HG03521 (cell line): ENCODE data around the gene ZNF670.

Experiments used
- ATAC-seq: cut with Tn5 transposase; IDR thresholded peaks from one replicate; pipeline ENCODE4 v1.9.1; 2021; ENCODE audit warnings: mild to moderate bottlenecking, moderate library complexity; ENCODE audit not compliant: unreplicated experiment

The ZNF670 gene

DNA sequence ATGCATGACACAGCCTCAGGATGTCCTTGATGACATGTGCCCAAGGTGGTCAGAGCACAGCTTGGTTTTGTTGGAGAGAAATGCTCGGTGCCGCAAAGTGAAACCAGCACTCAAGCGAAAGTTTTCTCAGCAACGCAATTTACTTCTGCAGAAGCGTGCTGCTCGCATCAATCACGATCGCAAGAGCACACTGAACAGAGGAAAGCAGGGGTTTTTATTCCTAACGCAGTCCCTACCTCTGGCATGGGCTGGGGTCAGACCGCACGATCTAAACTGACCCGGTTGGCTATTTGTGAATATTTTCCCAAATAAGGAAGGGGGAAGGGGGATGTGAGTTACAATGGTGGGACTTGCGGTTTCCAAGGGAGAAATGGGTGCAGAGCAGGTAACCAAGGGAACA, 26.4 kb upstream of the ZNF670 start:
- no peak for ATAC-seq

- ATAC-seq, result peak; percentile 99
Observed at GRCh38 chr1:247103859-247104591, 25.4 kb upstream of the ZNF670 start, which contains the start of gene ZNF669. Gene ZNF669, minus strand, starts transcription at chr1:247104356. Its CDS starts 157 bp downstream, at chr1:247104199.

DNA sequence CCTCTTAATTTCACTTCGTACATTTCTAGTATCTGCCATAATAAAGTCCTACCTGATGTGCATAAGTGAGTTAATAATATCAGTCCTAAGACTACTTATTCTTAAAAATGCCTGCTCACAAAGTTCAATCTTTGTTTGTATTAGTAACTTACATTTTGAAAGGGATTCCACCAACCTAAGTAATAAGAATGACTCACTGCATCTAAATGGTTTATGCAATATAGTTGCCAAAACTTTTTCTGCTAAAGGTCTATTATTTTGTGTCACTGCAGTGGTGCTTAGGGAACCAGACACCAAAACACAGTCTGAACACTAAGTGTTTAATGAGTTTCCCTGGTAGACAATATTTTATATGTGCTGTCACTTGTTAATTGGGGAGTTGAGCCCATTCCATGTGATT, 23.8 kb upstream of the ZNF670 start:
- no peak for ATAC-seq

GRCh38 chr1:247100676-247101279, 22.2 kb upstream of the ZNF670 start:
- ATAC-seq, result no peak

GRCh38 chr1:247096958-247097357, 18.3 kb upstream of the ZNF670 start:
- ATAC-seq, result no peak

DNA sequence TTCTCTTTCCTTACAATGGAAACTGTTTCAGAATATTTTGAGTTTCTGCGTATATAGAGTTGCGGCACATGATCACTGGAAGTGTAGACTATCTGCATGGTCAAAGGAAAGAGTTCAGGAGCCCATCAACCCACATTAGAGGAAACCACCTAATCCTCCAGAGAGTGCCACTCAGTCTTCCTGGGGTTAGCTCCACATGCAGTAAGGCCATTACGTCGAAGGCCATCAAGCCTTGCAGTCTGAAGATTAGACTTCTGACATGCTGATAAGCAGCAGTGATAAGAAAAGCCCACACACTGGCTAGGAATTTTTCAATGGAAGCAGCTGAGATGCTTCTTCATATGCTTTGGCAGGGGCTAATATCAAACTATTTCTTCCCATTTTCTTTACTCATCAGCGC, 17.9 kb upstream of the ZNF670 start:
- no peak for ATAC-seq

DNA sequence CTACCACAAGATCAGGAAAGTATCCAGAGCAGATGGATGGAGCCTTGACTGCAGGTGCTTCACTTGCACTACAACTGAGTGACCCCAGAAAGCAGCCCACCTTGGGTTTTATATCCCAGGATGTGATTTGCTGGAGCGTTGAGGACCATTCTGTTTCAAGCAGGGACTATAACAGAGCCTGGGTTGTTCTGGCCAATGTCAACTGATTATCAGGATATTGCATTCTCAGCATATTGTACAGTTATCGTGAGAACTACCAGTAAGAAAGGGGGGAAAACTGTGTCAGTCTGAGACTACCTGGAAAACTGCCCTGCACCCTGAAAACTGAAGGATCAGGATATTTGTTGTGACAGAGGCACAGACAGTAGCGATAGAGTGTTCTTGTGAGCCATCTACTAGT, 17.5 kb upstream of the ZNF670 start:
- ATAC-seq, result no peak

- no peak for ATAC-seq
Observed at GRCh38 chr1:247090455-247090854, 11.8 kb upstream of the ZNF670 start.

DNA sequence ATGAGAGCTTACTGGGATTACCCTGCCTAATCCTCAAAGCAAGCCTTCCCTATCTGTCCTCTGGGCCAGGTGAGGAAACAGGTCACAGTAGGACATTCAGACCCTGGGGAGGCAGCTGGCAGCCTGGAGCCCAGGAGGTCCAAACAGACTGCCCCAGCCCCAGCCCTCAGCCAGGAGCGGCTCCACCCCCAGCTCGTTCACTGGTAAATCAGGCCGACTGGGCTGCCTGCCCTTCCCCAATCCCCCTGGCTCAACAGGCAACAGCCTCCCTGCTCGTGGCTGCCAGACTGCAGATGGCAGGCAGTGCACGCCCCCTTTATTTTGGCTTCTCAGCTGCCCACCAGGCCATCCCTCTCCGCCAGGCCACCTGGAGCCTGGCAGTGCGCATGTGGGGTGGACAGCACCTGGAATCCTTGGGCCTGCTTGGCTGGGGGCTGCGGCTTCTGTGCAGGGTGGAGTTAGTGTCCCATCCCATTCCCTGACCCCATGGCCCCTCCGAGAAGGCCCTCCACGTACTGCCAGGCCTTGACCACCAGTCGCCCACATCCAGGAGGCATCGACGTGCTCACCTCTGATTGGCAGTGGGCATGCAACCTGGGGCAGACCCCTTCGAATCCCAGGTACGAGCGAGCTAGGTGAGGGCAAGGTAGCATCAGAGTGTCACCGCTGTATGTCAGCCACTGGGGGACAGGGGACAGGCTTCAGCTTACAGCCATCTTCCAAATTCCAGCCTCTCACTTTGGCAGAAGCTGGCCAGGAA, 11.2 kb upstream of the ZNF670 start:
- no peak for ATAC-seq

- ATAC-seq, result no peak
Observed at GRCh38 chr1:247088967-247089366, 10.4 kb upstream of the ZNF670 start.

- ATAC-seq, result no peak
Observed at GRCh38 chr1:247087256-247087655, 8.6 kb upstream of the ZNF670 start.

- ATAC-seq, result no peak
Observed at GRCh38 chr1:247085310-247085709, 6.7 kb upstream of the ZNF670 start.

DNA sequence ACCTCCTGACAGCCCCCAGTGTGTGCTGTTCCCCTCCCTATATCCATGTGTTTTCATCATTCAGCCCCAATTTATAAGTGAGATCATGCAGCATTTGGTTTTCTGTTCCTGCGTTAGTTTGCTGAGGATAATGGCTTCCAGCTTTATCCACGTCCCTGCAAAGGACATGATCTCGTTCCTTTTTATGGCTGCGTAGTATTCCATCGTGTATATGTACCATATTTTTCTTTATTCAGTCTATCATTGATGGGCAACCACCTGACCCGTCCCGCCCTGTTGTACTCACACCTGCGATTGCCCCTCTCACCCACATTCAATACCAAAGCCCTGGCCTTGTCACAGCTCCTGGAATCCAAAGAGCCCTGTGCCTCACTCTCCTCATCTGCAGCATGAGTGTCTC, 6.2 kb upstream of the ZNF670 start:
- ATAC-seq, result no peak

- ATAC-seq, result no peak
Observed at GRCh38 chr1:247079141-247079874, 697 bp upstream of the ZNF670 start.

GRCh38 chr1:247077876-247078257, 744 bp downstream of the ZNF670 start:
- no peak for ATAC-seq

DNA sequence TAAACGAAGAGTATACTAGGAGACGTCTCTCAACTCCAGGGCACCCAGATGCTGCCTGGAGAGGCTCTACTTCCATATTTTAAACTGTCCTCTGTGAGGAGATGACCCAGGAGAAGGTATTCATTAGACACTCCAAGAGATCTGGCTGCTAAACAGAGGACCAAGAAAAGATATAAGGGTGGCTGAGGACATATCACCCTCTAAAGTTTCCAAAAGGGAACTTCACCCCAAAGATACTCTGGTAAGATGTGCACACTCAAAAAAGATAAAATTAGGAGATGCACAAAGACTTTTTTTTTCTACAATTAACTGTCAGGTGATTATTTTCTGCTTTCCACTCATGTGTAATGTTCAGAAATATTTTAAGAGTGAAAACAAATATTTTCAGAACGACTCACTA, 1.4 kb downstream of the ZNF670 start:
- no peak for ATAC-seq

- no peak for ATAC-seq
Observed at GRCh38 chr1:247070645-247071044, 8.0 kb downstream of the ZNF670 start.

DNA sequence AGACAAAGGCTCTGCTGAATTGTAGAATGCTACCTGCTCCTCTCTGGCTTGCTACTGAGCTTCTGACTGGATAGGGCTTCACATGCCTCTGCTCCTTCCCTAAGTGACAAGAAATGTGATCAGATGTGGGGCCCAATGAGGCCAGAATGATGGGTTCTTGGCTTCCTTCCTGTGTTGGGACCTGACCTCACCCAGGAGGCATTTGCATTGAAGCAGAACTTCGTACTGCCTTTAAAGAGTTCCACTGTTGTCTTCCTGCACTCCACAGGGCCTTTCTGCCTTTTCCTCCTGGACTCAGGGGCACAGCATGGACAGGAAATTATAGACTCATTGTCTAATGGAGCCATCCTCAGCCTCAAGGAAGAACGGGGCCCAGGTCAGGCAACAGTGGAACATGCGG, 14.3 kb downstream of the ZNF670 start:
- ATAC-seq, result no peak

DNA sequence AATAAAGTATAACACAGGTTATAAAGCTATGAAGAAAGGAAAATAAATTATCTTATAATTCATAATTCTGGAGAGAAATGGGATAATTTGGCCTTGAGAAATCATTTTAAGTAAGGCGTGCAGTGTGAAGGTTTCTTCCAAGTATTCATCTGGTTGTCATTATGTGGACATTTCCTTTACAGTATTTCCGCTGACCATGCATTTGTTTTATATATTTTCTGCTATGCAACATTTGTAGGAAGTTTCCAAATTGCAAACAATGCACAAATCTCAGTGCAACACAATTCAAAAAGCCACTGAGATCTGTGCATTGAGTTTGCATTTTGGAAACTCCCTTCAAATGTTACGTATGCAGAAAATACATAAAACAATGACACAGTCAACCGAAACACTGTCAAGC, 17.8 kb downstream of the ZNF670 start:
- ATAC-seq, result no peak

- ATAC-seq, result no peak
Observed at GRCh38 chr1:247056071-247056470, 22.5 kb downstream of the ZNF670 start.

GRCh38 chr1:247054992-247055415, 23.6 kb downstream of the ZNF670 start:
- ATAC-seq, result no peak
